ACHN (cell line): Measurements from ENCODE around the gene UBE2D3.
A peak's percentile ranks its signal among the peaks of the same experiment; 100 is the strongest.

ENCODE experiments used
- DNase-seq: peaks from one replicate; pipeline ENCODE4 v3.0.0-alpha.2; 2015
- in situ Hi-C: cut with HindIII; loops from 2 replicates; pipeline ENCODE4 v1.10.0; 2017; ENCODE audit warnings: low sequenced_read_pairs, low pct_ligation_motif_present, low pct_unique_long_range_greater_than_20kb

UBE2D3 gene

DNA sequence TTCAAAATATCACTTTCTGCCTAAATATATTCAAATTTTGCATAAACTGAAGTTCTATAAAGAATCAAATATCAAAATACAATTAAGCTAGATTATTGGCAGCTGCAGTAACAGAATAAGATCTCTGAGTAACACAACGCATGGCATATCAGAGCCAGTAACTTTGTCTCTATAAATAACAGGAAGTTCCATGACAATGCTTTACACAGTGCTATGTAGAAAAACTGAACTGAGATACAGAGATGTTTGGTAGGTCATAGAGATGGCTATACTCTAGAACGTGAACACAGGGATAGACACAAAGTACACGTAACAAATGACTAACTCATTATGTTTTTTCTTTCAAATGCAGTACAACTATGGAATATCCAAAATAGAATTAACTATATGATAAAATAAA is 18.2 kb downstream of the UBE2D3 start:
- DNase-seq: no peak
- in situ Hi-C loops: no loop called here

DNA sequence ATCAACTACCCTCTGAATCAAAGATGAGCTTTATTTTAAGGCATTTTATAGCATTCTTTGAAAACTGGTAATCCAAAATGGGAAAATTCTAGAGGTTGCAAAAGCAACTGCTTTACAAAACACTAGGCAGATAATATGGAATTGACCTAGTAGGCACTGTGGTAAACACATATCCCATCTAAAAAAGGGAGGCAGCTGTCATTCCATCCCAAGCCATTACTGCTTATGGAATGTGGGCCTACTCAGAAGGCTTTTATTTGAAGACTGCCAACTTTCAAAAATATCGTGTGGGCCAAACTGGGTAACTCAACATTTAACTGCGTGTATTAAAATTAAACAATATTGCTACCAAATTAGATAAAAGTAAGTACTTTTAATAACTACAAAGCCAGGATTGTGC is 19.3 kb downstream of the UBE2D3 start:
- in situ Hi-C loops: no loop called here
- DNase-seq: no peak

- peak; percentile 40 for DNase-seq
- in situ Hi-C loops: no loop called here
Measured at GRCh38 chr4:102807345-102807744, 20.0 kb downstream of the UBE2D3 start.

GRCh38 chr4:102799816-102800215 is 27.5 kb downstream of the UBE2D3 start:
- no peak for DNase-seq
- in situ Hi-C loops: no loop called here

DNA sequence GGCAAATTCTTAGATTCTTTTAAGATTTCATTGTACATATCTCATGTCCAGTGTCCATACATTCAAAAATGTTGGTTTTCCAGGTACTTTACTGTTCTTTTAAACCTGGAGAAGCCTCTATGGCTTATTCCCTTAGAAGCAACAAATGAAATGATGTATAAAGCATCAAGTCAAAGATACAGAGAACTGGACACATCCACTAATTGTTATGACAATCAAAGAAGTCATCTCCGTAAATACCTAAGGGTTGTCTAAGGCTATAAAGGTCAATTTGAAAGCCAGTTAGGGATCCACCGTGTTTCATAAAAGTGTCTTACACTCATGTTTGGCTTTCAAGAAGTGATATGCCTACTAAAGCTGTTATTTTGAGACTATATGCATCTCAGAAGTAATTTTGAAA is 32.4 kb downstream of the UBE2D3 start:
- in situ Hi-C loops: no loop called here
- no peak for DNase-seq

DNA sequence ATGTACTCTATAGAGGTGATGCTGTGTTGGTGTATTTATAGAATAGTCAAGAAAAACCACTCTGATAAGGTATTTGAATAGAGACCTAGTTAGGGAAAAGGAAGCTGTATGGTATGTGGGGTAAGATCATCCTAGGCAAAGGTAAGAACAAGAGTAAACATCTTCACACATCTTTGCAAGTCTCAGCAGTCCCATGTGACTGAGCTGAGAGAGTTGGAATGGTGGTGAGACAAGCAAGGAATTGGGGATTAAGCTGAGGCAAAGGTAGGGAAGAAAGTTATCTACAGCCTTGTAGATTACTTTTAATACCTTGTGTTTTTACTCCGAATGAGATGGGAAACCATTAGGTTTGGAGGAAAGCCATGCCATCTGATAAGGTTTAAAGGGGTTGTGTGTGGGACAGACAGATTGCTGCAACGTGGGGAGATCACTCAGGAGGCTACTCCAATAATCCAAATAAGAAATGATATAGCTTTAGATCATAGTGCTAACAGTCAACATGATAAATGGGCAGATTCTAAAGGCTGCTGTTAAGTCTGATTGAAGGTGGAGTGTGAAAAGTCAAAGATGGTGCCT is 34.9 kb downstream of the UBE2D3 start:
- DNase-seq: no peak
- in situ Hi-C loops: no loop called here

GRCh38 chr4:102791318-102791835 is 36.0 kb downstream of the UBE2D3 start:
- in situ Hi-C loops: no loop called here
- DNase-seq: no peak

DNA sequence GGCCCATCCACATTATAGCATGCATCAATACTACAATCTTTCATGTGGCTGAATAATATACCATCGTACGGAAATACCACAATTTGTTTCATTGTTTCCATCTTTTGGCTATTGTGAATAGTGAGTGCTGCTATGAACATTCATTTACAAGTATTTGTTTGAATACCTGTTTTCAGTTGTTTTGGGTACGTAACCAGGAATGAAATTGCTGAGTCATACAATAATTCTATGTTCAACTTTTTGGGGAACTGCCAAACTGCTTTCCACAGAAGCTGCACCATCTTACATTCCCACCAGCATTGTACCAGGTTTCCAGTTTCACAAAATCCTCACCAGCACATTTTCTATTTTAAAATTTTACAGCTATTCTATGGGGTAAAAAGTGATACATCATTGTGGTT is 38.0 kb downstream of the UBE2D3 start:
- in situ Hi-C loops: no loop called here
- DNase-seq: no peak

- in situ Hi-C loops: no loop called here
- DNase-seq: no peak
Measured at GRCh38 chr4:102787944-102788343, 39.4 kb downstream of the UBE2D3 start.

- DNase-seq: no peak
- in situ Hi-C loops: no loop called here
Measured at GRCh38 chr4:102787096-102787881, 40.1 kb downstream of the UBE2D3 start.

- no peak for DNase-seq
- in situ Hi-C loops: no loop called here
Measured at GRCh38 chr4:102786279-102786678, 41.1 kb downstream of the UBE2D3 start.

GRCh38 chr4:102783006-102783405 is 44.3 kb downstream of the UBE2D3 start:
- DNase-seq: no peak
- in situ Hi-C loops: no loop called here

GRCh38 chr4:102781570-102781969 is 45.8 kb downstream of the UBE2D3 start:
- no peak for DNase-seq

DNA sequence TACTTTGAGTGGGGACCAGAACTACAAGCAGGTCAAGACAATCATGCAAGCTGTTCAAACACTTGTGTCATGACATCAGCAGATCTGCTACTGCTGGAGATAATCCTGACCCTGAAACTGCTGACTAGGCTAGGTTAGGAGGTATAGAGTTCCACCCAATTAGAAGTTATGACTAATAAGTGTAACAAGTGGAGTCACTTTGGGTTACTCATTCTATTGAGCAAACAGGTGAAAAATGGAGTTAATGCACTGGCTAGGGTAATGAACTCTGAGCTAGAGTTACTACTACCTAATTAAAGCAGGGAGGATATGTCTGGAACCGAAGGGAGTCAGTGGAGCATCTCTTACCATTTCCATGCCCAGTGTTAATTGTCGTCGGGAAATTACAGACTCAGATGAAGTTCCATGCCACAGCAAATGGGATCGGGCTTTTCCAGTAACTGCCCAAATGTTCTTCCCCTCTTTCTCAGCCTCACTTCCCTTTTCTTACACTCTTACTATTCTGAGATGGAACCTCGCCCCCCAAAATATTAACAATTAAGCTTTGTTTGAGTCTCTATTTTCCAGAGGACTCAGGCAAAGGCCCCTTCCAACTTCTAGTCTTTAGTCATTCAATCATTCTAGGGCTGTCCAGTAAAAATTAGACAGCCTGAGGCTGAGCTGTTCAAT is 46.7 kb downstream of the UBE2D3 start:
- DNase-seq: no peak
- in situ Hi-C loops: no loop called here

More at GRCh38 chr4:102781570-102781969, 45.8 kb downstream of the UBE2D3 start:
- in situ Hi-C loops: no loop called here

GRCh38 chr4:102779204-102779603 is 48.1 kb downstream of the UBE2D3 start:
- in situ Hi-C loops: no loop called here
- DNase-seq: no peak

- DNase-seq: no peak
- in situ Hi-C loops: no loop called here
Measured at GRCh38 chr4:102778720-102779119, 48.6 kb downstream of the UBE2D3 start.

- no peak for DNase-seq
- in situ Hi-C loops: no loop called here
Measured at GRCh38 chr4:102775805-102776204, 51.5 kb downstream of the UBE2D3 start.

DNA sequence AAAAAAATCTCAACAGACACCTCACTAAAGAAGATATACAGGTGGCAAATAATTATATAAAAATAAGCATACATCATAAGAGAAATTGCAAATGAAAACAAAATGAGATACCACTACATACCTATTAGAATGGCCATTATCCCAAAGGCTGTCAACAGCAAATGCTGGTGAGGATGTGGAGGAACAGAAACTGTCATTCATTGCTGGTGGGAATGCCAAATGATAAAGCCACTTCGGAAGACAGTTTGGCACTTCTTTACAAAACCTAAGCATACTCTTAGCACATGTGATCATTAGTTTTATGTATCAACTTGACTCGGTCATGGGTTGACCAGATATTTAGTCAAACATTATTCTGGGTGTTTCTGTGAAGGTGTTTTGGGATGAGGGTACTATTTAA is 53.1 kb downstream of the UBE2D3 start:
- no peak for DNase-seq
- in situ Hi-C loops: no loop called here

DNA sequence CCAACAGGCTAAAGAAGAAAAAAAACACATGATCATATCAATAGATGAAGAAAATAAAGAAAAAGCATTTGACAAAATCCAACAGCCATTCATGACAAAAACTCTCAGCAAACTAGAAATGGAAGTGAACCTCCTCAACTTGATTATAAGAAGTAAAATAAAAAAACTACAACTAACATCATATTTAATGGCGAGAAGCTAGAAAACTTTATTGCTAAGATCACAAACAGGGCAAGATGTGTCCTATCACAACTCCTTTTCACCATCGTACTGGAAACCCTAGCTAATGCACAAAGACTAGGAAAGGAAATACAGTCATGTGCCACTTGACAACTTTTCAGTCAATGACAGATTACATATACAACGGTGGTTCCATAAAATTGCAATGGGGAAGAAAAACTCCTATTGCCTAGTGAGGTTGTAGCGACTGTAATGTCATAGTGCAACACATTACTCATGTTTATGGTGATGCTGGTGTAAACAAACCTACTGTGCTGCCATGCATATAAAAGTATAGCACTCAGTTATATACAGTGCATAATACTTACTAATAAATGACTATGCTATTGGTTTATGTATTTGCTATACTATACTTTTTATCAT is 54.5 kb downstream of the UBE2D3 start:
- no peak for DNase-seq
- in situ Hi-C loops: no loop called here
